Transverse colon (tissue), 3 donors: ENCODE data around the gene IKZF1.

Source experiments
- CTCF ChIP-seq, 5 experiments: fragments of 200-600 bp in 3 of 5; fragments of 450-650 bp in 2 of 5; sonication (generic) in 3 of 5; IDR thresholded peaks; 1 replicate in 2 of 5; 2 replicates in 3 of 5; pipeline ENCODE4 v1.5.1; 2016 to 2017; ENCODE audit warnings: antibody characterized with exemption in 5 of 5, inconsistent platforms in 3 of 5, mild to moderate bottlenecking in 2 of 5, moderate library complexity in 1 of 5
- EP300 ChIP-seq: sonication (generic); formaldehyde crosslinking; IDR thresholded peaks from one replicate; pipeline ENCODE4 v1.6.1; 2017; ENCODE audit warnings: antibody characterized with exemption, low read depth
- POLR2A ChIP-seq: fragments of 450-650 bp; IDR thresholded peaks from one replicate; pipeline ENCODE4 v1.6.1; 2016; ENCODE audit warnings: antibody characterized with exemption, mild to moderate bottlenecking, moderate library complexity

- TF ChIP-seq EP300 (no peak), POLR2A (no peak), CTCF (IDR thresholded peaks at IDR 0.05) (no peak)
Measured at GRCh38 chr7:50336894-50337703, 32.6 kb downstream of the IKZF1 start.
